Measurements from ENCODE around the gene RAP1GAP.

DNA sequence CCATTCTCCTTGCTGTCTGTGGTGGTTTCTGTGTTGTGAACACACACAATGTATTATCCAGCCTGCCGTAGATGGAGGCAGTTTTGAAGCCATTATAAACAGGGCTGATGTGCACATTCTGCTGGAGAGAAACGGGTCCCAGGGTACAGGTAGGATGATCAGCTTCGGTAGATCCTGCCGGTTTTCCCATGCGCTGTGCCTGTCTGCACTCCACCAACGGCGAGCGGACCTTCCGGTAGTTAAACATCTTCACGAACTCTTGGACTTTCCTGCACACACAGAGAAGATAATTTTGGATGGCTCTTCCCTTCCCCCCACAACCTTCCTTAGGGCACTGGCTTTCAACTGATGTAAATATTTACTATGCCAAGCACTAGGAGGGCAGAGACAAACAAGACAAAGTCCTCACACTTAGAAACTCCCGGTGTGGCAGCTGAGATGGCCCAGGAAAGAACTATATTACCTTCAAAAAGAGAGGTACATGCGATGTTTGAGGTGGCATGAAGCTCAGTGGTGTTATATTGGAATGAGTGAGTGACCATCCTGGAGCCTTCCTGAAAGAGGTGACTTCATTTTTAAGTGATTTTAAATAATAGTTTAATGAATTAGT is 118.2 kb downstream of the RAP1GAP start:
- TF ChIP-seq YY1 (IDR thresholded peaks at IDR 0.05; ENCODE audit: extremely low read depth, insufficient replicate concordance, low read depth, low read length) (no peak), CBX3 (IDR thresholded peaks at IDR 0.05; ENCODE audit: low read depth) (no peak), POLR2A (IDR thresholded peaks at IDR 0.05; ENCODE audit: borderline replicate concordance, extremely low read depth, insufficient read depth, insufficient read length) (no peak), EZH2 (IDR thresholded peaks at IDR 0.05) (no peak), ELF1 (IDR thresholded peaks at IDR 0.05; ENCODE audit: borderline replicate concordance, low read depth) (no peak), JUND (IDR thresholded peaks at IDR 0.05) (no peak), SP1 (IDR thresholded peaks at IDR 0.05; ENCODE audit: low read depth) (no peak), POLR2AphosphoS5 (IDR thresholded peaks at IDR 0.05; ENCODE audit: low read depth, low read length) (no peak), EZH2phosphoT487 (IDR thresholded peaks at IDR 0.05; ENCODE audit: borderline replicate concordance) (no peak)
- TF ChIP-seq, protein P1, sequence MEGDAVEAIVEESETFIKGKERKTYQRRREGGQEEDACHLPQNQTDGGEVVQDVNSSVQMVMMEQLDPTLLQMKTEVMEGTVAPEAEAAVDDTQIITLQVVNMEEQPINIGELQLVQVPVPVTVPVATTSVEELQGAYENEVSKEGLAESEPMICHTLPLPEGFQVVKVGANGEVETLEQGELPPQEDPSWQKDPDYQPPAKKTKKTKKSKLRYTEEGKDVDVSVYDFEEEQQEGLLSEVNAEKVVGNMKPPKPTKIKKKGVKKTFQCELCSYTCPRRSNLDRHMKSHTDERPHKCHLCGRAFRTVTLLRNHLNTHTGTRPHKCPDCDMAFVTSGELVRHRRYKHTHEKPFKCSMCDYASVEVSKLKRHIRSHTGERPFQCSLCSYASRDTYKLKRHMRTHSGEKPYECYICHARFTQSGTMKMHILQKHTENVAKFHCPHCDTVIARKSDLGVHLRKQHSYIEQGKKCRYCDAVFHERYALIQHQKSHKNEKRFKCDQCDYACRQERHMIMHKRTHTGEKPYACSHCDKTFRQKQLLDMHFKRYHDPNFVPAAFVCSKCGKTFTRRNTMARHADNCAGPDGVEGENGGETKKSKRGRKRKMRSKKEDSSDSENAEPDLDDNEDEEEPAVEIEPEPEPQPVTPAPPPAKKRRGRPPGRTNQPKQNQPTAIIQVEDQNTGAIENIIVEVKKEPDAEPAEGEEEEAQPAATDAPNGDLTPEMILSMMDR (IDR thresholded peaks at IDR 0.05 in 2 of 3, conservative IDR thresholded peaks at IDR 0.05 in 1 of 3; ENCODE audit: borderline replicate concordance in 1 of 3, insufficient read depth in 1 of 3, low read depth in 2 of 3, low read length in 2 of 3), result no peak
- TF ChIP-seq, protein P2, sequence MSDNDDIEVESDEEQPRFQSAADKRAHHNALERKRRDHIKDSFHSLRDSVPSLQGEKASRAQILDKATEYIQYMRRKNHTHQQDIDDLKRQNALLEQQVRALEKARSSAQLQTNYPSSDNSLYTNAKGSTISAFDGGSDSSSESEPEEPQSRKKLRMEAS (IDR thresholded peaks at IDR 0.05), result no peak
- TF ChIP-seq, protein P3, sequence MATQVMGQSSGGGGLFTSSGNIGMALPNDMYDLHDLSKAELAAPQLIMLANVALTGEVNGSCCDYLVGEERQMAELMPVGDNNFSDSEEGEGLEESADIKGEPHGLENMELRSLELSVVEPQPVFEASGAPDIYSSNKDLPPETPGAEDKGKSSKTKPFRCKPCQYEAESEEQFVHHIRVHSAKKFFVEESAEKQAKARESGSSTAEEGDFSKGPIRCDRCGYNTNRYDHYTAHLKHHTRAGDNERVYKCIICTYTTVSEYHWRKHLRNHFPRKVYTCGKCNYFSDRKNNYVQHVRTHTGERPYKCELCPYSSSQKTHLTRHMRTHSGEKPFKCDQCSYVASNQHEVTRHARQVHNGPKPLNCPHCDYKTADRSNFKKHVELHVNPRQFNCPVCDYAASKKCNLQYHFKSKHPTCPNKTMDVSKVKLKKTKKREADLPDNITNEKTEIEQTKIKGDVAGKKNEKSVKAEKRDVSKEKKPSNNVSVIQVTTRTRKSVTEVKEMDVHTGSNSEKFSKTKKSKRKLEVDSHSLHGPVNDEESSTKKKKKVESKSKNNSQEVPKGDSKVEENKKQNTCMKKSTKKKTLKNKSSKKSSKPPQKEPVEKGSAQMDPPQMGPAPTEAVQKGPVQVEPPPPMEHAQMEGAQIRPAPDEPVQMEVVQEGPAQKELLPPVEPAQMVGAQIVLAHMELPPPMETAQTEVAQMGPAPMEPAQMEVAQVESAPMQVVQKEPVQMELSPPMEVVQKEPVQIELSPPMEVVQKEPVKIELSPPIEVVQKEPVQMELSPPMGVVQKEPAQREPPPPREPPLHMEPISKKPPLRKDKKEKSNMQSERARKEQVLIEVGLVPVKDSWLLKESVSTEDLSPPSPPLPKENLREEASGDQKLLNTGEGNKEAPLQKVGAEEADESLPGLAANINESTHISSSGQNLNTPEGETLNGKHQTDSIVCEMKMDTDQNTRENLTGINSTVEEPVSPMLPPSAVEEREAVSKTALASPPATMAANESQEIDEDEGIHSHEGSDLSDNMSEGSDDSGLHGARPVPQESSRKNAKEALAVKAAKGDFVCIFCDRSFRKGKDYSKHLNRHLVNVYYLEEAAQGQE (IDR thresholded peaks at IDR 0.05; ENCODE audit: low read depth), result no peak

Measured in HCT116 (cell line).